C4-2B (cell line): Measurements from ENCODE around the gene KIF26B.

ENCODE experiments used
- H3K27ac ChIP-seq: fragments of 450-650 bp; 2 replicates; pipeline ENCODE4 v1.5.1; 2017
- ZFX ChIP-seq: fragments of 450-650 bp; IDR thresholded peaks from 2 replicates; pipeline ENCODE4 v1.6.1; 2017
- TF ChIP-seq, protein P1 (sequence below): fragments of 450-650 bp; conservative IDR thresholded peaks from 2 replicates; pipeline ENCODE4 v1.5.1; 2017; ENCODE audit warnings: mild to moderate bottlenecking

KIF26B gene

DNA sequence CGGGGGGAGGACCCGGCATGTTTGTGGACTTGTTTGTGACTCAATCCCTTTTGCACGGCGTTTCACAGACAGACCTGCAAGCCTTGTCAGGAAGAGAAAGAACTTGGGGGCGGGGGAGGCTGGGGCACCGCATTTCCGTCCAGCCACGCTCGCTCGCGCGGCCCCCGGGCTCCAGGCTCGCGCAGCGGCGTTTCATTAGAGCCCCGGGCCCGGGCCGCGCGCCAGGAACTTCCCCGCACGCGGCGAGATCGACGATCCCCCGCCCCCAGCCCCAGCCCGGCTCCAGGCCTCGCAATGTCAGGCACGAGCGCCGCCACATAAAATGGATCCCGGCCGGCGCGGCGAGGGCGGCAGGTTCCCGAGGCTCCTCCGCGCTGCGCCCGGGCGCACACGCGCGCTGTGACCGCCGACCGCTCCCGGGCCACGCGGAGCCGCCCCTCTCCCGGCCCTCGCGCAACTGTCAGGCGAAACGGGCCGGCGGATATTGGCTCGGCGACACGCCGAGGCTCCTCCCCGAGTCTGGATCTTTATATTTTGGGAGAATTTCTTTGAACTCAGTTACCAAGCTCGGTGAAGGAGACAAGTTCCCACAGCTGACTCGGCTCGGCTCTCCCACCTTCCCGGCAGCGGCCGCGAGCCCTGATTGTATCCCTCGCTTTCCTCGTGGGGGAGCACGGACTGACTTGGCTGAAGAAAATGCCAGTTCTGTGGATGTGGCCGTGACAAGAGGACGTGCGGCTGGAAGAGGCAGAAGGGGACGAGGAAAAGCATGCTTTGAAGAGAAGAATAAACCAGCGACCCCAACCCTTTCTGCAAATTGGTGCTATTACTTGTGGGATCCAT, at the start of gene KIF26B:
KIF26B (plus strand) TSS at position 557 of the 843 bp plus-strand sequence. CDS start 440 bp downstream, outside the sequence.
- TF ChIP-seq, protein P1, sequence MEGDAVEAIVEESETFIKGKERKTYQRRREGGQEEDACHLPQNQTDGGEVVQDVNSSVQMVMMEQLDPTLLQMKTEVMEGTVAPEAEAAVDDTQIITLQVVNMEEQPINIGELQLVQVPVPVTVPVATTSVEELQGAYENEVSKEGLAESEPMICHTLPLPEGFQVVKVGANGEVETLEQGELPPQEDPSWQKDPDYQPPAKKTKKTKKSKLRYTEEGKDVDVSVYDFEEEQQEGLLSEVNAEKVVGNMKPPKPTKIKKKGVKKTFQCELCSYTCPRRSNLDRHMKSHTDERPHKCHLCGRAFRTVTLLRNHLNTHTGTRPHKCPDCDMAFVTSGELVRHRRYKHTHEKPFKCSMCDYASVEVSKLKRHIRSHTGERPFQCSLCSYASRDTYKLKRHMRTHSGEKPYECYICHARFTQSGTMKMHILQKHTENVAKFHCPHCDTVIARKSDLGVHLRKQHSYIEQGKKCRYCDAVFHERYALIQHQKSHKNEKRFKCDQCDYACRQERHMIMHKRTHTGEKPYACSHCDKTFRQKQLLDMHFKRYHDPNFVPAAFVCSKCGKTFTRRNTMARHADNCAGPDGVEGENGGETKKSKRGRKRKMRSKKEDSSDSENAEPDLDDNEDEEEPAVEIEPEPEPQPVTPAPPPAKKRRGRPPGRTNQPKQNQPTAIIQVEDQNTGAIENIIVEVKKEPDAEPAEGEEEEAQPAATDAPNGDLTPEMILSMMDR = no peak; the same call in 1 of the 2 replicates
- TF ChIP-seq ZFX = no peak
- no peak within 1 kb of the TSS for H3K27ac ChIP-seq

DNA sequence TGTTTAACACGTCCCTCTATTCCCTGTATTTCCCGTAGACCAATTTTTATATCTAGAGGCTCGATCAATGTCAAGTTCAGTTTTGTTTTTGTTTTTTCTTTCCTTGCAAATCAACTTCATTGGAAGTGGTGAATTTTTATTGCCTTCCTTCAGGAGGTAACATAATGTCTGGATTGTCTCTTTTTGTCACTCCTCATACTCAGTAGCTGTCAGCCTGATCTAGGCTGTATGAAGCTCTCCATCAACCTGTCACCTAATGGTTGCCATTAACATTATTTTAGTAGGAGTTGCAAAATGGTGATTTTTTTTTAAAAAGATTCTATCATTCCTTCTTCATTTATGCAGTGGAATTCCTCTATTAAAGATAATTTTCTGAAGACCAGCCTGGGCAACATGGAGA, 49.7 kb upstream of the KIF26B start:
- TF ChIP-seq, protein P1 = no peak
- no peak overlapping the region for H3K27ac ChIP-seq

DNA sequence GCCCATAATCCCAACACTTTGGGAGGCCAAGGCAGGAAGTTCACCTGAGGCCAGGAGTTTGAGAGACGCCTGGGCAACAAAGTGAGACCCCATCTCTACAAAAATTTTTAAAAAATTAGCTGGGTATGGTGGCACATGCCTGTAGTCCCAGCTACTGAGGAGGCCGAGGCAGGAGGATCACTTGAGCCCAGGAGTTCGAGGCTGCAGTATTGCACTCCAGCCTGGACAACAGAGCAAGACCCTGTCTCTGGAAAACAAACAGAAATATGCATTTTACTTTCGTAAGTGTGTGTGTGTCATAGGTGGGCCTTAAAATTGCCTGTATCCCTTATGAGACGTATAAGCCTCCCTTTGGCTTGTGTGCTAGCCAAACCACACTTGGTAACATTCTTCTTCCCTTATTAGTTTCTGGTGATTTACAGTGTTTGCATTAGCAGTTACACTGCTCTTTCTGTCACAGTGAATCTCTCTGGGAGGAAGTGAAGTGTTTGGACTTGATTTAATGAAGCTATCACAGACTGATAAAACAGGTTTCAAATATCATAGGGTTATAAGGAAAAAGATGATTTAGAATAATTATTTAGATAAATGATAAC, 48.9 kb upstream of the KIF26B start:
- H3K27ac ChIP-seq = no peak overlapping the region
- TF ChIP-seq, protein P1 = no peak

DNA sequence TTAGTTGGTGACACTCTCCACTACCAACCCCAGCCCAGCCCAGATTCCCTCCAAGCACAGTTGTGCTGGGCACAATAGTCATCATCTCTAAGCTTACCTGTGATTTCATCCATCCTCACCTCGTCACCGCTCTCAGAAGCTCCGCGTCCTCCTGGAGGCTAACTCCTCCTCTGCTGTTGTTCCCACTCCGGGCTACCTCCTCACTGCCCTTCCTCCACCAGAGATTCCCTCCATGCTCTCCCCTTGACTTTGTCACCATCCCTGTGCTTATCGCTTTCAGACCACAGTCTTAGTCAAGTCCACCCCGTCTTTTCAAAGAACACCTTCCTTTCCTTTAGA, 47.0 kb upstream of the KIF26B start:
- TF ChIP-seq, protein P1 = no peak
- TF ChIP-seq ZFX = no peak
- H3K27ac ChIP-seq = no peak overlapping the region

DNA sequence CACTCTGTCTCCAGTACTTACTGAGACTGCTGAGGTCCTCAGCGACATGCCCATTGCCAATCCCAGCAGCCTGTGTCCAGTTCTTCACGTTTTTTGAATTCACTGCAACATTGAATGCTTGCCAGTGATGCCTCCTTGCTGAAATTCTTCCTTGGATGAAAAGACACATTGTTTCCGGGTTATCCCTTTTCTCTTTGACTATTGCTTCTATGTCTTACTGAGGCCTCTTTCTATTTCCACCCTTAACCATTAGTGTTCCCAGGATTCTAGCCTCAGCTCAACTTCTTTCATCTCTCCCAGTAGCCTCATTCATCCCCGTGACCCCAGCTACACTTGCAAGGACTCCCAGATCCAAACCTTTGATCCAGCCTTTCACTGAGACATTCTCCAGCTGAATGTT, 46.5 kb upstream of the KIF26B start:
- H3K27ac ChIP-seq = no peak overlapping the region
- no peak for TF ChIP-seq ZFX
- TF ChIP-seq, protein P1 = no peak

DNA sequence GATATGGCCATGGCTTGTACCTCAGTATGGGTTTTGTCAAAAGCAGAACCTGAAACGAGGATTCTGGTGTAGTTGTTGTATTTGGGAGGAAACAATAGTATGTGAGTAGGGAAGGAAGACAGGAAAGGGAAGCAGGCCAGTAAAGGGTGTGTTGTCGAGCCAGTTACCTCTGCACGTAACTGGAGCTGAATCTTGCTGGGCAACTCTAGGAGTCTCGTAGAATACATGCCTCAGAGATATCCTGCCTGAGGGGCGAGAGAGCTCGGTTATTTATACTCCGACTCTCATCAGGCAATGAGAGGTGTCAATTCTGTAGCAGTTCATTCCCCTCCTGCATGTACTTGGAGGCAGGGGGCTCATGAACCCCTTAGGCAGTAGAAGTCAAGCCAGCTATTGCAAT, 45.9 kb upstream of the KIF26B start:
- TF ChIP-seq, protein P1 = no peak
- TF ChIP-seq ZFX = no peak
- no peak overlapping the region for H3K27ac ChIP-seq

DNA sequence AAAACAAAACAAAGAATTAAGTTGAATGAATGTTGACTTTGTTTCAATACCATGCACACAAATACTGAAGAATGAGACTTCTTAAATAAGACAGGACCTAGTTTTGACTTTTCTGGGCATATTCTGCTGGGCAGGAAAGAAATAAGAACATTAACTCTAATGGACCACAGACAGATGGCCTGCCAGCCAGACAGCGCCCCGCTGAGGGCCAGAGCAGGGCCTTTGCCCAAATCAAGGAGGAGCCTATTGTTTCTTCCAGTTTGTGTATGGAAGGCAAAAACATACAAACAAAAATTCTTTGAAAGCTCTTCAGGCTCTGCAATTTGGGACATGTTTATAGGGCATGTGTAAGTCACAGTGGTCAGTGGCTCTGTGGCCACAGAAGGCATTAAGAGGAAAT, 44.4 kb upstream of the KIF26B start:
- TF ChIP-seq, protein P1 = no peak
- no peak for TF ChIP-seq ZFX
- H3K27ac ChIP-seq = no peak overlapping the region
